ENCODE results near the gene PTMA.
"Not testable (repeated sequence)": the region's sequence is repeated elsewhere in the genome, so short reads cannot be mapped to it uniquely, and the experiment has no call there.

The PTMA gene

DNA sequence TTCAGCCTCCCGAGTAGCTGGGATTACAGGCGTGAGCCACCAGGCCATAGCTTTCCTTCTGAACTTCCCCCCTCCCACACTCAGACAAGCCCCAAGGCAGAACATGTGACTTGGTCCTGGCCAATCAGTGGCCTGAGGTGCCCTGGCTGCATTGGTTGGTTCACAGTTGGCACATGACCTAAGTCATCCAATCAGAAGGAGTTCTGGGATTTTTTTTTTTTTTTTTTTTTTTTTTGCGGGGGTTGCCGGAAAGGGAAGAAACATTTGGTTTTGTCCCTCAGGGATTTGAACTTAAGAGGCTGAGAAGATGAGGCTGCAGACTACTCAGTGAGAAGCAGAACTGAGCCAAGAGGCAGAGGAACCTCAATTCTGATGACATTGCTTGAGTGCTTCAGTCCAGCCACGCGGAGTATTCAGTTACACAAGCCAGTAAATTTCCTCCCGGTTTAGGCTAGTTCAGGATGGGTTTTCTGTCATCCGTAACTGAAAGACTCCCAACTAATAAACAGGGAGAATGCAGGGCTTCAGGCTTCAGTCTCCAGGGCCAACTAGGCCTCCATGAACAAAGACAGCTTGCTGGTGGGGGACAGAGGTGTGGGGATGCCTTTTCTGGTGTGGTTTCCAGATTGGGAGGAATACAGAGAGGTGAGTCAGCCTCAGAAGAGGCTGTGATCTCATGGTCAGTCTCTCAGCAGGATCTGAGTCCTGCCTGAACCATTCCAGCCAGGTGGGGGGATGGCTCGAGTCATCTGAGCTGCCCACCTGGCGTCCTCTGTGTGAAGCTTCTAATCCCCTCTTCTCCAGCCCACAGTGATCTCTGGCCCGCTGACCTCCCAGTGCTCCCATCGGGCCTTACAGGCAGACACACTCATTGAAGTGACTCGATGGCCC lies 9.2 kb downstream of the PTMA start:
- peak; percentile 63 for DNase-seq

DNA sequence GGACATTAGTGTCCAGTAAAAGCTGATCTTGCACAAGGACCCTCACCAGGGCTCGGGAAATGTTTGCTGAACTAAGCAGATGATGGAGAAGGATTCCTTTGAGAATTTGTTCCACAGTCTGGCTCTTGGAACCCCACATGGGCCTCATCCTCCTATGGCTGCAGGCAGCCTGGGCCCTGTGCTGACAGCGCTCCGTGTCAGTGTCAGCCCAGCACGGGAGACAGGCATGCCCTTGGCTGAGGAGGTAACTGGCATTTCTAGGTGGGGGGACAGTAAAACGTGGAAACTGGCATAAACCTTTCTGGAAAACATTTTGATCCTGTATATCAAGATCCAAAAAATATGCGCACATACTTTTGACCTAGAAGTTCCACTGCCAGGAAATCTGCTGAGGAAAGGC lies 10.5 kb downstream of the PTMA start:
- no peak for DNase-seq

DNA sequence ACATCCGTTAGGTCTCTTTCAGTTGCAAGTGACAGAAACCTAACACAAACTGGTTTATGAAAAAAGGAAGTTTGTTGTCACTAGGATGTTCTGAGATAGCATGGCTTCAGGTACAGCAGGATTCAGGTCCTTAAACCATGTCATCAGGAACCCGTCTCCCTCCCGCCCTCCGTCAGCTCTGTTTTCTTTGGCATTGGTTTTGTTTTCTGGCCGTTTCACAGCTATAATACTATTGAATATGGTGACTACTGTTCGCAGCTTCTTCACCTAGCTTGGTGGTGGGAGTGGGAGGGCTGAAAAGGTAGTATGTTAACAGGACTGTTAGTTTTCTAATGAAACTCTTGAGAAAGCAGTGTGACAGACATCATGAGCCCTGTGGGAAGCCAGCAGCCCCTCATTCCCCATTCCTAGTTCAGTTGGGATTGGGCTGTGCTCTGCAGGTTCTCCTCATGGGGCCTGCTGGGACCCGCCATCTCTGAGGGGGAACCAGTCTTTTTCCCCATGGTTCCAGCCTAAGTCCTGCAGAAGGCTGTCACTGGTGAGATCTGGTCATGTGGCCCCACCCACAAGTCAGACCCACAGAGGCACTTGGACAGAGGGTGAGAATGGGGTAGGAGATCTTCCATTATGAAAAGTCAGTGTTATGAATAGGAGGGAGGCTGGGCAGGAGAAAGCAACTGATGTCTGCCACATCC lies 12.1 kb downstream of the PTMA start:
- no peak for DNase-seq

DNA sequence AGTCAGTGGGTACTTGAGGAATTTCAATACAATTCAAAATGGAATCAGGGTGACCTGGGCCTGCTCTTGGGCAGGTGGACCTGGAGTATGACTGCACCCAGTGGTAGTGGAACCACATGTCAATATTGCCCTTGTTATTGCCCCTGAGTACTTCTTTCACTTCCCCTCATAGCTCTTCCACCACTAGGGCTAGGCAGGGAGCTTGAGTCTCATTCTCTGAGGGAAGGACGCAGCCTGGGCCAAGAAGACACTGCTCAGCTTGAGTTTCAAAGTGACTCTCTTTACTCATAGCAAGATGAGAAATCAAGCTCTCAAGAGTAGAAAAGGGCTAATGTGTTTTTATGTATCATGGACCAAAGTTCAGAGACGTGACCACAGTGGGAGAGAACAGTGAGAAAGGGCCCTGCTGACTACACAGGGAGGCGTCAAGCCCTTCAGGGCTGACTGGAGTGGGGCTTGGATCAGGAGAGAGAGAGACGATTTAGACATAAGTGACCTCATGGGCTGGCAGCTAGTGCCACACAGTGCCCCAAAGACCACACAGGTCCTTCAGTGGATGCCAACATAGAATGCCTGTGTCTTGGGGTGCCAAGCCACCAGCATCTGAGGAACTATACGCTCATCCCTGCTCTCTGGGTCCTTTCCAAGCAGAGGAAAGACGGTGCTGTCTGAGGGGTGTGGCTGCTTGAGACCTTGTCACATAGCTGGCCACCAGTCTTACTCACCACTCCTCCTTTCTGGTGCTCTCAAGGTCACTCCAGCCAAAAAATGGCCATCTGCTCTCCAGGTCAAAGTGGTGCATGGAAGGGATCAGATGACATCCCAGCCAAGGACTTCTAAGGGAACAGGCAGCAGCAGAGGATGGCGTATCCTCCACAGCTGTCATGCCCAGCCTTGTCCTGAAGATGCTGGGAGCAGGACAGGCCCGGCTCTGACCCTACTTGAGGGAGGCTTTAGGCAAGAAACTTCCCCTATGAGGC lies 13.0 kb downstream of the PTMA start:
- peak; percentile 21 for DNase-seq

DNA sequence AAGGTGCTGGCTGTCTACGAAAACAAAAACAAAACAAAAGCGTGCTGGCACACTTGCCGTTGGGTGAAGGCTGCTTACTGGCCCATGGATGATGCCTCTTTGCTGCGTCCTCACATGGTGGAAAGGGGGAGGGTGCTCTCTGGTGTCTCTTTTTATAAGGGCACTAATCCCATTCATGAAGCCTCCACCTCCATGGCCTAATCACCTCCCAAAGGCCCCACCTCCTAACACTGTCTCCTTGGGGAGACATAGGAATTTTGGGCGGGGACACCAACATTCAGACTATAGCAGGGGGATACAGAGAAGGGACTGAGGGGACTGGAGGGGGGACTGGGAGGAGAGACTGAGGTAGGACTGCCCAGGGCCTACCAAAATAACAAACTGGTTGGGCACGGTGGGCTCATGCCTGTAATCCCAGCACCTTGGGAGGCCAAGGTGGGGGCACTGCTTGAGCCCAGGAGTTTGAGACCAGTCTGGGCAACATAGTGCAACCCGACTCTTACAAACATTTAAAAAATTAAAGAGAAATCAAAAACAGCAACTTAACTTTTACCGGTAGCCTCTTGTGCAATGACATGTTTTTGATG lies 14.5 kb downstream of the PTMA start:
- no peak for DNase-seq

DNA sequence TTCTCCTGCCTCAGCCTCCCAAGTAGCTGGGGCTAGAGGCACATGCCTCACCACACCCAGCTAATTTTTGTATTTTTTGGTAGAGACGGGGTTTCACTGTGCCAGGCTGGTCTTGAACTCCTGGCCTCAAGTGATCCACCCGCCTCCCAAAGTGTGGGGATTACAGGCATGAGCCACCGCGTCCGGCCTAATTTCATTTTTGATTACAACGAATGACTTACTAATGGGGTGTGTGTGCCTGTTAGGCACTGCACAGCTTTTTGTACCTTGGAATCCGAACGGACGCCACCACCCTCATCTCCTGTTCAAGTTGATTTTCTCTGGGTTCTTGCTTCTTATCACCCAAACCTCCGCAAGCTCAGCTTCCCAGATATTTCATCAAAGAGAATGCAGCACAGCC lies 17.2 kb downstream of the PTMA start:
- DNase-seq: no peak

DNA sequence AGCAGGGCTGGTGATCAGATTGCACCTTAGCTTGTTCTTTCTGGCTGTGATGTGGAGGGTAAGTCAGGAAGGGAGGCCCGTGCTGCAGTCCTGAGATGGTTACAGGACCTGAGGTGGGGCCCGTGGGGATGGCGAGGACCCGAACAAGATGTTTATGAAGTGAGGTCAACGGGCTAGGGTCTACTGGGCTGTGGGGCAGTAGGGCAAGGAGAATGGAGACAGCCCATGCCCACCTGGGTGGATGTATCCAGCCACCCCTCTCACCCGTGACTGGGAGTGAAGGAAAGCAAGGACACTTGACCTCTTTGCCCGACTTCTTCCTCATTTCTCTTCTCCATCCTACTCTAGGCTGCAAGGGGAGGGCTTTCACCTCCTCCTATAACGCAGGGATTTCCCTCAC lies 18.0 kb downstream of the PTMA start:
- no peak for DNase-seq

DNA sequence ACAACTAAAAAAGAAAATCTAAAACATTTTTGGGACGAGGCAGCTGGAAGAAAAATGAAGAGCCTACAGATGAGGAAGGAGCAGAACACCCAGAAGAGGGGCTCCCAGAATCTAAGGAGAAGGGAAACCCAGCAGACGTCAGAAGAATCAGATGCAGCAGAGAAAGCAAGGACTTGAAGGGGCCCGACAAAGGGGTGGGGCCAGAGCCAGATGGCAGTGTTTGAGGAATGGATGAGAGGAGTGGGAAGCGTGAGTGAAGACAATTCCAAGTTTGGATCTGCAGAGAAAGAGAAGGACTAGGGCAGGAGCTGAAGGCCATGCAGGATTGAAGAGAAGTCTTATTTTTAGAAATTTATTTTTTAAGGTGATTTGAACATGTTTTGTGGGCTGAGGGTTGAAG lies 19.3 kb downstream of the PTMA start:
- DNase-seq: no peak

DNA sequence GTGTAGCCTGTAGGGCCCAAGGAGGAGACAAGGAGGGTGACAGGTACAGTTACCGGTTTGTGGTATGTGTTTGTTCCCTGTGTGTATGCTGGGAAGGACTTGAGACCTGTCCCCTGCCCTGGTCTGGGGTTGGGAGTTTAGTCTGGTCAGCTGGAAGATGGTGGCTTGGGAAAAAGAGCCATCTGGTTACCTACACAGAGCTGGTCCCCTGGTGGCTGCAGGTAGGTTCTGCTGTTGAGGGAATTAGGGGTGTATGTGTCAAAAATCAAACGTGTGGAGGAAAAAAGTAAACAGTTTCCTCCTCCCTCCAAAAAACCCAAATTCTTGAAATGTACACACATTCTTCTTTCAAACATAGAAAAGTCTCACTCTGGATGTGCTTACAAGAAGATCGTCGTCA lies 24.3 kb downstream of the PTMA start:
- no peak for DNase-seq

DNA sequence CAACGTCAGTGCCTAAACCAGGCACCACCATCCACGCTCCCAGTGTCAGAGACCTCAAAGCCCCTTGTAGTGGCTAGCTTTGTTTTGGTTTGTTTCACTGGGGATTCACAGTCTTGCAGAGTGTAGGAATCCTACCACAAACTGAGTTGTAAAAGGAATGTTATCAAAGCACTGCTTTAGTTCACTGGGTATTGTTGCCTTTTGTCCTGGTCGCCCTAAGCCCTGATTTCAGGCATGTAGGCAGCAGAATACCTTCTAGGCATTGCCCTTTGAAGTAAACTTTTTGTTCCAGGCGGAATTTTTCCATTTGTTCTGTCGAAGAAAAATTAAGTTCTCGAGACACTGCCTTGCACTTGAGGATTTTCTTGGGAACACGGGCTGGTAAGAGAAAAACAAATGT lies 29.4 kb downstream of the PTMA start:
- no peak for DNase-seq

DNA sequence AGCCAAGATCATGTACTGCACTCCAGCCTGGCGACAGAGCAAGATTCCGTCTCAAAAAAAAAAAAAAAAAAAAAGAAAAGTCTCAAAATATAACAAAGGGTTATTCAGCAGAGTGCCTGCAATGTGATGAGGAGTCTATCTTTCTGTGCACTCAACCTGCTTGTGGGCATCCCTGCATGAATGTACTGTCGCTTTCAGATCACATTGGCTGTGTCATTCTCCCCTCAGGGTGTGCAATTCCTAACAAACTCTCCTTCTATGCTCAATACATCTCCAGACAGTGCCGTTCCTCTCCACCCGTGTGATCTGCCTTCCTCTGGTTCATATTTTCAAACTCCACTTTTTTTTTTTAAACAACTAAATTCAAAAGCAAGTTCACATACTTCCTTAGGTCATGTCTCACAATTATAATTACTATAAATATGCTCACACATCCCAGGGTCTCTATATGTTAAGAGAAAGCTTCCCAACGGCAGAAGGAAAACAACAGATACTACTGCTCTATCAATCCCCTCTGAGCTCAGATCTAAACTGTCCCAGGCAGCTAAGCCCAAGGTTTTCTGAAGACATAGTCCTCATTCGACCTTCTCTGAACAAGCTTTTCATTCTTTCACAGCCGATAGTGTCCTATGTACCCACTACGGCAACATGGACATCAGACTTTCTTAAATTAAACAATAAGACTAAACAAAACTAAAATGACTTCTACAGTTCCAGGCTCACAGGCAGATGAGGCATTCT lies 35.2 kb downstream of the PTMA start:
- no peak for DNase-seq

DNA sequence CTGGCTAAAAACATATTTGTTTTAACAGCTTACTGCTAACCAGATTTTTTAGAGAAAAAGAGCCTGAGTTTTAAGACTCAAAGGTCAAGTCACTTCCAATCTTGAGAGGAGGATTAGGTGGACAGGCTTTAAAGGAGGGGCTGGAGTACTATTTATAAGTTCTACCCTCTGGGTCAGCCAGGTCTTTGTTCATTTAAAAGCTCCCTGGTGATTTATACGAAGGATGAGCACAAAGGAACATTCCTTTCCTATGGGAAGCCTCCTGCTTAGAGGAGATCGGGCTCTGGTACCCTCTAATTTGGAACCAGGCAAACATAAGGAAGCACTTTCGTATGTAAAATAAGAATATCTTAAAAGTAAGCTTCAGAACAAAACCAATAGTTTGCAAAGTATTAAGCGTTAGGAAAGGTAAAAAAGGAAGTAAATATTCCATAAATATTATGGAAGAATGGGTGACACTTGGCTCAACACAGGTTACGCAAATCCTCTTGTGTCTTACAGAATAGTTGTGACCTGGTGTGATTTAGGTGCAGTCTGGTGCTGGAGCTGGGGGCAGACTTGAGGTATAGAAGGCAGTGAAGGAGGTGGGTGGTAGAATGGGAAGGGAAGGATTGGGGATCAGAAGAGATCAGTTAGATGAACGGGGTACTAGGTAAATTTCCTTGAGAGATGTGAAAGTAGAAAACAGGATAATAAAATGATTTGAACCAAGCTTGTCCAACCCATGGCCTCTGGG lies 37.1 kb downstream of the PTMA start:
- DNase-seq: no peak

DNA sequence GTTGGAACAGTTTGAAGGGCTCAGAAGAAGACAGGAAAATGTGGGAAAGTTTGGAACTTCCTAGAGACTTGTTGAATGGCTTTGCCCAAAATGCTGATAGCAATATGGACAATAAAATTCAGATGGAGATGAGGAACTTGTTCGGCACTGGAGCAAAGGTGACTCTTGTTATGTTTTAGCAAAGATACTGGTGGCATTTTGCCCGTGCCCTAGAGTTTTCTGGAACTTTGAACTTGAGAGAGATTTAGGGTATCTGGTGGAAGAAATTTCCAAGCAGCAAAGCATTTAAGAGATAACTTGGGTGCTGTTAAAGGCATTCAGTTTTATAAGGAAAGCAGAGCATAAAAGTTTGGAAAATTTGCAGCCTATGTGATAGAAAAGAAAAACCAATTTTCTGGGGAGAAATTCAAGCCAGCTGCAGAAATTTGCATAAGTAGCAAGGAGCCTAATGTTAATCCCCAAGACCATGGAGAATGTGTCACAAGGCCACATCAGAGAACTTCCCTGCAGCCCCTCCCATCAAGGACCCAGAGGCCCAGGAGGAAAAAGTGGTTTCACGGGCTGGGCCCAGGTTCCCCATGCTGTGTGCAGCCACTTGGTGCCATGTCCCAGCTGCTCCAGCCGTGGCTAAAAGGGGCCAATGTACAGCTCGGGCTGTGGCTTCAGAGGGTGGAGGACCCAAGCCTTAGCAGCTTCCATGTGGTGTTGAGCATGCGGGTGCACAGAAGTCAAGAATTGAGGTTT lies 40.0 kb downstream of the PTMA start:
- DNase-seq: not testable (repeated sequence)

DNA sequence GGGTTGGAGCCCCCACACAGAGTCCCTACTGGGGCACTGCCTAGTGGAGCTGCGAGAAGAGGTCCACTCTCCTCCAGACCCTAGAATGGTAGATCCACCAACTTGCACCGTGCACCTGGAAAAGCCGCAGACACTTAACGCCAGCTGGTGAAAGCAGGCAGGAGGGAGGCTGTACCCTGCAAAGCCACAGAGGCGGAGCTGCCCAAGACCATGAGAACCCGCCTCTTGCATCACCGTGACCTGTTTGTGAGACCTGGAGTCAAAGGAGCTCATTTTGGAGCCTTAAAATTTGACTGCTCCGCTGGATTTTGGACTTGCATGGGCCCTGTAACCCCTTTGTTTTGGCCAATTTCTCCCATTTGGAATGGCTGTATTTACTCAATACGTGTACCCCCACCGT lies 40.7 kb downstream of the PTMA start:
- DNase-seq: not testable (repeated sequence)

DNA sequence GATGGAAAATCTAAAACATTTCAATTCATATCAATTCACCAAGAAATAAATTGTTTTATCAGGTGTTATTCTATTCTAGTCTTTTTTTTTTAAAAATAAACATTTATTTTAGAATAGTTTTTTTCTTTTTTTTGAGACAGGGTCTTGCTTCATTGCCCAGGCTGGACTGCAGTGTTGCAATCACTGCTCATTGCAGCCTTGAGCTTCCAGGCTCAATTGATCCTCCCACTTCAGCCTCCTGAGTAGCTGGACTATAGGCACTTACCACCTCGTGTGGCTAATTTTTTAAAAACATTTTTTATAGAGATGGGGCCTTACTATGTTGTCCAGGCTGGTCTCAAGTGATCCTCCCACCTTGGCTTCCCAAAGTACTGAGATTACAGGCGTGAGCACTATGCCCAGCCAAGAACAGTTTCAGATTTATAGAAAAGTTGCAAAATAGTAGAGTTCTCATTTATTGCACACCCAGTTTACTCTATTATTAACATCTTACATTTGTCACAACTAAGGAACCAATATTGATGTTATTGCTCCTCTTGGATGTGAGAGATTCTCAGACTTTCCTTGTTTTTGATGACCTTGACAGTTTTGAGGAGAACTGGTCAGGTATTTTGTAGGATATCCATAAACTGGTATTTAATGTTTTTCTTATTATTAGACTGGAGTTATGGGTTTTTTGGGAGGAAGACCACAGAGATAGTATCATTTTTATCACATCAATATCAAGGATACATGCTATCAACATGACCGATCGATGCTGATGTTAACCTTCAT lies 42.9 kb downstream of the PTMA start:
- DNase-seq: no peak

DNA sequence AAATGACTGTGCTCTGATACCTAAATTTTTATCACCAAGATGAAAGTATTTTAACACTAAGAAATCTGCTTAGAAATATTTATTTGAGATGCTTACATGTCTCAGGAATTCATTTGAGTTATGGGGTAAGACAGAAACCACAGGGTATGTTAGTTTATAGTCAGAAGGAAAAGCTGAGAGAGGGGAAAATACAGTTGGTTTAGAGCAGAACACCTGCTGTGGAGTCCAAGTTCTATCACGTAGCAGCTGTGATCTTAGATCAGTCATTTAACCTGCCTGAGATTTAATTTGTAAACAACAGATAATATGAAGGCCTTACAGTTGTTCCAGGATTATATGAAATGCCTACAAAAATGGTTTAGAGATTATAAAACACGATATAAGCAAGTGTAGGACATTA lies 43.7 kb downstream of the PTMA start:
- DNase-seq: no peak

DNA sequence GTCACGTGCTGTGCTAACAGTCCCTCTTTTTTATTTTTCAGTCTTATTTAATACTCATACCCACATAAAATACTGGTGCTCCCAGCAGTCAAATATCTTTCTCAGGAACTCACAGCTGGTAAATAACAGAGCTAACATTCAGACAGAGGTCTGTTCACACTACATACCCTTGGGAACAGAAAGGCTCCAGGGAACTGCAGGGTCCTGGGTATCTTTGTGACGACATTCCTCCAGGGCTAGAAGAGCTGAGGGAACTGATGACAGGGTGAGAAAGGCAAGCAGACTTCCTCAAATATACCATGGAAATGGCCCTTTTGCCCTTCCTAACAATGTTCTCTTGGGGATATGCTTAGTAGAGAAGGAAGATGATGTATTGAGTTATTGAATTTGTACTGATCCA lies 53.4 kb downstream of the PTMA start:
- no peak for DNase-seq

All from stimulated activated CD4-positive, alpha-beta T cell treated with anti-CD3 and anti-CD28 coated beads, Interleukin-1b, Interleukin-23, amount 100 ng/mL, for 48 hours (primary cell).